Endothelial cell of umbilical vein (primary cell): ENCODE data around the gene DNAJC24. TPM values are rescaled to one million over a fixed set of nuclear protein-coding genes. Genes with fewer than 3 reads are reported as not detected.

ENCODE experiments used
- BruUV-seq: library from RNA; stranded (reverse); fragments of 400-500 nt; replicated peaks from 2 replicates; lab custom pipeline; 2021; lab: Mats Ljungman, UMichigan
- CTCF ChIA-PET: fragments of 300-600, 350-600 bp; sonication (Branson Sonifier 250); formaldehyde crosslinking; loops from one replicate; lab custom pipeline; 2021; ENCODE audit warnings: antibody characterized with exemption, inconsistent platforms; lab: Charles Lee
- POLR2A ChIA-PET: fragments of 300-600, 350-600 bp; sonication (Branson Sonifier 250); formaldehyde crosslinking; loops from one replicate; lab custom pipeline; 2021; ENCODE audit warnings: antibody characterized with exemption, inconsistent platforms; lab: Charles Lee
- DNase-seq: peaks from one replicate; pipeline ENCODE4 v3.0.0-alpha.2; 2011; ENCODE audit warnings: low read depth, low spot score
- FAIRE-seq: peaks from 2 replicates; lab custom pipeline; 2011; peaks lifted over from hg19 to GRCh38; lab: Jason Lieb, UNC
- H2AFZ ChIP-seq: 2 replicates; pipeline ENCODE4 v1.6.0; 2012; ENCODE audit warnings: low read depth, low read length, control low read depth, inconsistent platforms
- H3K27ac ChIP-seq: 2 replicates; pipeline ENCODE4 v1.5.1; 2011; ENCODE audit warnings: low read depth, mild to moderate bottlenecking, control low read depth, low read length, moderate library complexity; ENCODE audit not compliant: insufficient read depth
- H3K27me3 ChIP-seq, 2 experiments: 2 replicates each; pipeline versions ENCODE4 v1.6.0 to v1.6.1; 2011; ENCODE audit warnings: low read length in 2 of 2, mixed read lengths in 1 of 2; ENCODE audit not compliant: control insufficient read depth in 2 of 2, insufficient read depth in 2 of 2
- H3K36me3 ChIP-seq, 2 experiments: 2 replicates in 1 of 2; 3 replicates in 1 of 2; pipeline ENCODE4 v1.5.1; 2011; ENCODE audit warnings: low read length in 2 of 2, mild to moderate bottlenecking in 1 of 2, moderate library complexity in 1 of 2; ENCODE audit not compliant: control insufficient read depth in 2 of 2, insufficient read depth in 2 of 2; ENCODE audit errors: extremely low read depth in 1 of 2
- H3K4me1 ChIP-seq: 3 replicates; pipeline ENCODE4 v1.5.1; 2011; ENCODE audit warnings: mild to moderate bottlenecking, low read length; ENCODE audit not compliant: control insufficient read depth, insufficient read depth; ENCODE audit errors: extremely low read depth
- H3K4me2 ChIP-seq: 2 replicates; pipeline ENCODE4 v1.6.1; 2011; ENCODE audit warnings: low read length, control low read depth, mixed read lengths; ENCODE audit not compliant: insufficient read depth
- H3K4me3 ChIP-seq, 3 experiments: fragments of 200-600 bp in 1 of 3; sonication (generic), shearing (Covaris generic) in 1 of 3; replicated peaks in 1 of 3; 2 replicates each; pipeline ENCODE4 v1.5.1; 2011 to 2016; ENCODE audit warnings: control low read depth in 3 of 3, low read length in 3 of 3, mild to moderate bottlenecking in 2 of 3, inconsistent platforms in 1 of 3, low read depth in 1 of 3, moderate library complexity in 1 of 3; ENCODE audit not compliant: insufficient read depth in 1 of 3
- H3K79me2 ChIP-seq: 2 replicates; pipeline ENCODE4 v1.6.0; 2012; ENCODE audit warnings: low read length, inconsistent platforms; ENCODE audit not compliant: control insufficient read depth, insufficient read depth
- H3K9ac ChIP-seq: replicated peaks from 2 replicates; pipeline ENCODE3; 2011; ENCODE audit warnings: low read length, control low read depth; ENCODE audit not compliant: insufficient read depth; ENCODE audit errors: extremely low read depth
- H3K9me1 ChIP-seq: replicated peaks from 3 replicates; pipeline ENCODE4 v1.6.0; 2011; ENCODE audit warnings: mild to moderate bottlenecking, low read length; ENCODE audit not compliant: control insufficient read depth, insufficient read depth; ENCODE audit errors: extremely low read depth
- H3K9me3 ChIP-seq: replicated peaks from 2 replicates; pipeline ENCODE4 v1.5.1; 2012; ENCODE audit warnings: low read length, inconsistent platforms; ENCODE audit not compliant: control insufficient read depth, insufficient read depth
- H4K20me1 ChIP-seq: replicated peaks from 2 replicates; pipeline ENCODE3; 2011; ENCODE audit warnings: mild to moderate bottlenecking, low read length; ENCODE audit not compliant: control insufficient read depth, insufficient read depth; ENCODE audit errors: extremely low read depth
- CTCF ChIP-seq, 2 donors: IDR thresholded peaks; 1 replicate in 1 of 2; 2 replicates in 1 of 2; pipeline ENCODE4 v1.5.1; 2011; ENCODE audit warnings: low read length in 2 of 2, mild to moderate bottlenecking in 2 of 2, moderate library complexity in 2 of 2, control low read depth in 1 of 2, inconsistent platforms in 1 of 2, low read depth in 1 of 2; ENCODE audit not compliant: insufficient read depth in 1 of 2; ENCODE audit errors: extremely low read depth in 1 of 2
- EZH2 ChIP-seq: IDR thresholded peaks from 2 replicates; pipeline ENCODE4 v1.6.1; 2012; ENCODE audit warnings: borderline replicate concordance, low read depth, mild to moderate bottlenecking, moderate library complexity, low read length, inconsistent platforms; ENCODE audit not compliant: severe bottlenecking
- FOS ChIP-seq: IDR thresholded peaks from 2 replicates; pipeline ENCODE4 v1.6.1; 2011; ENCODE audit warnings: mild to moderate bottlenecking, low read length, moderate library complexity, borderline replicate concordance; ENCODE audit not compliant: insufficient read depth
- GATA2 ChIP-seq: IDR thresholded peaks from 2 replicates; pipeline ENCODE4 v1.7.0; 2011; ENCODE audit warnings: low read depth, mild to moderate bottlenecking, moderate library complexity, mixed read lengths, low read length; ENCODE audit not compliant: insufficient read length, insufficient read depth
- JUN ChIP-seq: IDR thresholded peaks from 2 replicates; pipeline ENCODE4 v1.6.1; 2011; ENCODE audit warnings: borderline replicate concordance, low read depth; ENCODE audit not compliant: insufficient read length, insufficient read depth
- MAX ChIP-seq: IDR thresholded peaks from 2 replicates; pipeline ENCODE4 v1.6.1; 2011; ENCODE audit not compliant: insufficient read depth, insufficient read length
- MYC ChIP-seq: IDR thresholded peaks from one replicate; pipeline ENCODE4 v1.6.1; 2011; ENCODE audit warnings: mild to moderate bottlenecking, low read depth, low read length
- POLR2A ChIP-seq: IDR thresholded peaks from 2 replicates; pipeline ENCODE4 v1.6.1; 2012; ENCODE audit warnings: low read depth, mild to moderate bottlenecking, control low read depth, low read length
- POLR2AphosphoS5 ChIP-seq: IDR thresholded peaks from 2 replicates; pipeline ENCODE4 v1.6.1; 2012; ENCODE audit warnings: low read depth, mild to moderate bottlenecking, control low read depth, low read length, moderate library complexity; ENCODE audit not compliant: insufficient read depth
- dilution Hi-C: fragments of 300-500 bp; cut with MboI; formaldehyde crosslinking; loops from one replicate; pipeline ENCODE4 v1.15.0; 2019; ENCODE audit warnings: low sequenced_read_pairs; ENCODE audit not compliant: extremely low pct_ligation_motif_present
- intact Hi-C: fragments of 100-400 bp; cut with micrococcal nuclease; formaldehyde crosslinking; loops from one replicate; pipeline ENCODE4 v1.10.0; 2022
- polyA plus RNA-seq, 4 experiments: library from polyadenylated mRNA; depleted of rRNA in 3 of 4; stranded (reverse) in 3 of 4; unstranded in 1 of 4; fragments of >200 nt; gene quantifications; 2 replicates each; pipeline versions ENCODE4 v1.2.1 to v1.2.3, GENCODE V29; 2011 to 2012; ENCODE audit warnings: missing spikeins in 1 of 4
- total RNA-seq: library from RNA; stranded (reverse); gene quantifications from 2 replicates; pipeline ENCODE4 v1.2.3, GENCODE V29; 2021

Gene DNAJC24
- total and polyA plus RNA-seq, 2 donors (not counting 3 experiments of a cell fraction or from before 2014, with no cell fraction given) = 7.2 to 16.8 TPM

- DNase-seq (no peak), FAIRE-seq (no peak)
- intact Hi-C loops (no loop called here), dilution Hi-C loops (no loop called here)
- no peak overlapping the region for H3K4me3 ChIP-seq
- TF ChIP-seq MYC = no peak
- TF ChIP-seq JUN = no peak
- no peak for TF ChIP-seq EZH2
- no peak for TF ChIP-seq POLR2A
- TF ChIP-seq FOS = no peak
- no peak for TF ChIP-seq POLR2AphosphoS5
- no peak for TF ChIP-seq CTCF (IDR thresholded peaks at IDR 0.05; ENCODE audit: extremely low read depth in 1 of 2, insufficient read depth in 1 of 2, low read depth in 1 of 2, low read length in 2 of 2)
- TF ChIP-seq MAX = no peak
- no peak for TF ChIP-seq GATA2
- H3K4me2 ChIP-seq = no peak overlapping the region
- no peaks in the 10 kb centered on the region for H4K20me1 ChIP-seq
- H3K27me3 ChIP-seq = no peaks in the 10 kb centered on the region
- ChIA-PET POLR2A (no interaction called here), CTCF (no interaction called here)
- no peaks in the 10 kb centered on the region for H3K36me3 ChIP-seq
- BruUV-seq = no TSS peak
- no peak overlapping the region for H3K9ac ChIP-seq
- no peaks in the 10 kb centered on the region for H3K9me3 ChIP-seq
- H3K27ac ChIP-seq = no peak overlapping the region
- no peak overlapping the region for H2AFZ ChIP-seq
- no peaks in the 10 kb centered on the region for H3K79me2 ChIP-seq
- H3K4me1 ChIP-seq = no peaks in the 10 kb centered on the region
- no peaks in the 10 kb centered on the region for H3K9me1 ChIP-seq
These were observed 46.5 kb upstream of the DNAJC24 start for GRCh38 chr11:31323145-31323544.
